Stimulated activated CD8-positive, alpha-beta memory T cell treated with anti-CD3 and anti-CD28 coated beads, Interleukin-12 subunit alpha, Interleukin-12 subunit beta, amount 100 ng/mL, for 4 hours (primary cell): ENCODE results near the gene RAB3B.

Source experiments
- DNase-seq: peaks from one replicate; pipeline ENCODE4 v3.0.0-alpha.2; 2020; ENCODE audit warnings: low read depth

The RAB3B gene

DNA sequence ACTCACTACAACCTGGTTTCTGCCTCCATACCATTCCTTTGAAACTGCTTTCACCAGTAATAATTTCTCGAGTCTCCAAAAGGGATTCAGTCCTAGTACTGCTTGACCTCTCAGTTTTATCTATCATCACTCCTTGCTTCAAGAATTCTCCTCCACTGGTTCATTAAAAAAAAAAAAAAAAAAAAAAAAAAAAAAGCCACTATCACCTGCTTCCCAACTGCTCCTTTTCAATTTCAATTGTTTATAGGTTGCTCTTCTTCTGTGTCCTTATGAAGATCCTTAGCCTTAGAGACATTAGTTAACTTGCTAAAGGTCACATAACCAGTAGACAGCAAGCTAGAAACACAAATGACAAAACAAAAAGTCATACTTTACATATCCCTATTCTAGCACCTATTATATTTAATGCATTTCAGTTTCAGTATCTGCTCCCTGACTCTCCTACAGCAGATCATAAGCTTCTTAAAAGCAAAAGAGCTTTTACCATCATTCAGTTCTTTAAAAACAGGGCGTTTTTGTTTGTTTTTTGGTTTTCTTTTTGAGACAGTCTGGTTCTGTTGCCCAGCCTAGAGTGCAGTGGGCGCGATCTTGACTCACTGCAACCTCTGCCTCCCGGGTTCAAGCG, 119.0 kb downstream of the RAB3B start:
- no peak for DNase-seq

DNA sequence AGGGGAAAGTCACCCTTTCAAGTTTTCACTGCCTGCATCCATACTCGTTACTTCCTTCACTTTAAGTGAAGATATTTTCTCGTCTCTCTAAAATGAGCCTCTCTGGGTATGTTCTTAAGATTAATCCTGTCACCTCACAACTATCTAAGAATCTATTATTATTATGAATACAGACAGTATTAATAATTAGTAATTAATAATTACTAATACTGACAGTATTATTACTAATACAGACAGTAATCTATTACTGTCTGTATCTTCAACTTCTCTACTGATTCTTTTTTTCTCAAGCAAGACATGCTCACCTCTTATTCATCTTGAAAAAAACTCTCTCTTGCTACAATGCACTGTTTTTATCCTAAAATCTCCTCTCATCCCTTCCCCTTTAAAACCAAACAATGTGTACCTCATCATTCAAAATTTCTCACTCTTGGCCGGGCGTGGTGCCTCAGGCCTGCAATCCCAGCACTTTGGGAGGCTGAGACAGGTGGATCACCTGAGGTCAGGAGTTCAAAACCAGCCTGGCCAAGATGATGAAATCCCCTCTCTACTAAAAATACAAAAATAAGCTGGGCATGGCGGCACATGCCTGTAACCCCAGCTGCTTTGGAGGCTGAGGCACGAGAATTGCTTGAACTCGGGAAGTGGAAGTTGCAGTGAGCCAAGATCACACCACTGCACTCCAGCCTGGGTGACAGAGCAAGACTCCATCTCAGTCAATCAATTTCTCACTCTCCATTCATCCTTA, 119.7 kb downstream of the RAB3B start:
- no peak for DNase-seq

DNA sequence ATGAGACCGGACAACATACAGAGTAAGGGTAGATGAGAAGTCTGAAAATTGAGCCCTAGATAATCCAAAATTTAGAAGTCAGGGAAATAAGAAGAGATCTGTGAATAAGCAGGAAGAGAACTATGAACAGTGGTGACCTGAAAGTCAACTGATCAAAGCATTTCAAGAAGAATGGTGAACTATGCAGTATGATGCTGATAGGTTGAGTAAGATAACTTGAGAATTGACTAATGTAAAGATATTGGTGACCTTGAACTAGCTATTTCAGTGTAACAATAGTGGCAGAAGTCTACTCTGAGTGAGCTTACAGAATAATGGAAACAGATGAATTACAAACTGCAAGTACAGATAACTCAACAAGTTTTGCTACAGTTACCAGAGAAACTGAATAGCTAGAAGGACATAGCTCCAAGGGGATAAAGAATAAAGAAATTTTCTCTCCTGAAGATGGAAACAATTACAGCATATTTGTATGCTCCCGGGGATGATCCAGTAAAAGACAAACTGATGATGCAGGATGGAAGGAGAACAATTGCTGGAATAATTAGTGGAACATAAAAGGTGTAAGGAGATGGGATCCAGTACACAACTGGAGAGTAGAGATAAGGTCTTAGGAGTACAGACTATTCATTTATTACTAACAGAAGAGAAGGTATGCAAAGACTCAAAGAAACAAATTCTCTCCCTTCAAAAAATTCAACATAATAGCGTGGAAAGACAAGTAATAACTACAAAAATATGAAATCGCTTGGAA, 122.8 kb downstream of the RAB3B start:
- DNase-seq, result no peak

DNA sequence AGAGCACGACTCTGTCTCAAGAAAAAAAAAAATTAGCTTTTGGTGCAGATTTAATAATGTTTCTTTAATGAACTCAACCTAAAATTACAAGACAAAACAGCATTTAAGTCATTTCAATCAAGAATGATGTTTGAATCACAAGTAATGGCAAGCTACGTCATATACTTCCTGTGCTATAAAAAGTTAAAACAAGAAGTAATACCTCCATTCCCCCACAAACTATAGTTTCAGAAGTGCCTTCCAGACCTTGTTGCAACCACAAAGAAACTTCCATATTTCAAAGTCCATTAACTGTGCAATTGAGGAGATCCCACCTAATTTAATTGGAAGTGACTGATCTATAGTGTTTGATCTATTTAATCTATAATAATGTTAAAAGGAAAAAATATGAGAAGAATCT, 127.1 kb downstream of the RAB3B start:
- no peak for DNase-seq

GRCh38 chr1:51861669-51862068, 128.8 kb downstream of the RAB3B start:
- DNase-seq, result no peak

DNA sequence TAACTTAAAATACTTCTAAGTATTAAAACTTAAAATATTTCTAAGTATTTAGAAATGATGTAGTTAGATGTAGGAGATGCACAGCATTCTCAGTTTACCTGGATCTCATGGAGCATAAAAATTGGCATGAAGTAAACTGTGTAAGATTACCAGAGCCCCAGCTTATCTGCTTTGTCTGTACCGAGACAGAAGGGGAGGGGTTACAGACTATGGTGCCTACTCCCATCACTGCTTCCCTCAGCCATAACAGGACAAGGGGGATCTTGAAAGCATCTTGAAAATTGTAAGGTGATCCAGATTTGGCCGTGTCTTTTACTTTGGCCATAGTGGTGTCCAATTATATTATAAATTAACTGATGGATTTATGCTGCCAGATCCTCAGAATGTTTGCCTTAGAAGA, 130.8 kb downstream of the RAB3B start:
- no peak for DNase-seq

DNA sequence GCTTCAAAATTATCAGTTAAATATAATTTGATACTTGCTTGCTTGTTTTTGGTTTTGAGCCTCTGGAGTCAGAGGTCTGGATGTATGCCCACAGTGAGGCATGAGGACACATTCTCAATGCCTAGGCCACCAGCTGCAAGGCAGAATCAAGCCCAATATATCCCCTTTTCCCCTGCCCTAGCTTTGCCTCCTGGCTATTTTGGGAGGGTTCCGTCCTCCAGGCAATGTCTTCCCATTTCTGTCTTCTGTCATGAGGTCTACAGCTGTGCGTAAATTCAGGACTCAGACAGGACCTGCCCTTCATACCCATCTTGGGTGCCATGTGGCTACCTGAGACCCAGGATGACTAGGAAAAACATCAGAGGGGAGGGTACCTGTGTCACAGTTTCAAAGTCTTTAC, 131.2 kb downstream of the RAB3B start:
- DNase-seq, result no peak

- no peak for DNase-seq
Observed at GRCh38 chr1:51858892-51859291, 131.6 kb downstream of the RAB3B start.
